CD4-positive, alpha-beta T cell (primary cell): ENCODE measurements around the gene ZNF593. TPM values are rescaled to one million over a fixed set of nuclear protein-coding genes. Genes with fewer than 3 reads are reported as not detected.

Experiments
- ATAC-seq: fragments of 200-7000 bp; cut with Tn5 transposase; one replicate; pipeline ENCODE4 v1.10.0; 2022; ENCODE audit warnings: mild to moderate bottlenecking; ENCODE audit not compliant: poor library complexity
- CTCF ChIA-PET: fragments of 350-600 bp; sonication (Branson Sonifier 250); formaldehyde crosslinking; loops from one replicate; lab custom pipeline; 2021; ENCODE audit warnings: antibody characterized with exemption, inconsistent platforms; lab: Charles Lee
- POLR2A ChIA-PET: fragments of 350-600 bp; sonication (Branson Sonifier 250); formaldehyde crosslinking; loops from one replicate; lab custom pipeline; 2021; ENCODE audit warnings: antibody characterized with exemption, inconsistent platforms; lab: Charles Lee
- DNase-seq, 14 experiments: peaks; one replicate each; pipeline ENCODE4 v3.0.0-alpha.2; 2013 to 2020; ENCODE audit warnings: mixed read lengths in 2 of 14
- H3K27ac ChIP-seq, 2 donors: one replicate each; pipeline versions ENCODE4 v1.5.1 to v1.7.0; 2013; ENCODE audit warnings: low read length in 2 of 2, low read depth in 1 of 2, mild to moderate bottlenecking in 1 of 2
- H3K27me3 ChIP-seq, 2 experiments: 1 replicate in 1 of 2; 2 replicates in 1 of 2; pipeline versions ENCODE4 v1.6.1 to v1.7.0; 2013; ENCODE audit warnings: low read length in 2 of 2, control low read depth in 1 of 2, mild to moderate bottlenecking in 1 of 2, moderate library complexity in 1 of 2; ENCODE audit not compliant: insufficient read depth in 2 of 2, control insufficient read depth in 1 of 2
- H3K36me3 ChIP-seq: one replicate; pipeline ENCODE4 v1.6.1; 2013; ENCODE audit warnings: low read length, control low read depth; ENCODE audit not compliant: insufficient read depth
- H3K4me1 ChIP-seq: one replicate; pipeline ENCODE4 v1.6.1; 2013; ENCODE audit warnings: low read length, control low read depth; ENCODE audit not compliant: insufficient read depth
- H3K4me3 ChIP-seq: one replicate; pipeline ENCODE4 v1.5.1; 2013; ENCODE audit warnings: mild to moderate bottlenecking, low read length, moderate library complexity
- H3K9me3 ChIP-seq, 2 experiments: 1 replicate in 1 of 2; 2 replicates in 1 of 2; pipeline versions ENCODE4 v1.6.1 to v1.7.0; 2013; ENCODE audit warnings: low read length in 2 of 2, mild to moderate bottlenecking in 2 of 2, control low read depth in 1 of 2, moderate library complexity in 1 of 2; ENCODE audit not compliant: control insufficient read depth in 1 of 2, insufficient read depth in 1 of 2
- H3K27ac Mint-ChIP-seq: one replicate; pipeline ENCODE4 v1.8.0; 2020; ENCODE audit warnings: mixed read lengths
- H3K27me3 Mint-ChIP-seq: one replicate; pipeline ENCODE4 v1.8.0; 2021; ENCODE audit warnings: mixed read lengths
- H3K36me3 Mint-ChIP-seq: one replicate; pipeline ENCODE4 v1.8.0; 2021; ENCODE audit warnings: low read depth, mixed read lengths
- H3K4me1 Mint-ChIP-seq: one replicate; pipeline ENCODE4 v1.8.0; 2021; ENCODE audit warnings: low read depth, mixed read lengths
- H3K4me3 Mint-ChIP-seq: one replicate; pipeline ENCODE4 v1.8.0; 2020; ENCODE audit warnings: mild to moderate bottlenecking, mixed read lengths
- H3K9me3 Mint-ChIP-seq: one replicate; pipeline ENCODE4 v1.8.0; 2020; ENCODE audit warnings: mixed read lengths
- intact Hi-C, 2 experiments: fragments of 100-400 bp; cut with DNase I in 1 of 2; cut with micrococcal nuclease in 1 of 2; formaldehyde crosslinking; loops; one replicate each; pipeline versions ENCODE4 v1.15.1 to v1.9.0; 2023 to 2025; cut with DNase I, micrococcal nuclease
- total RNA-seq, 174 experiments: library from RNA in 2 of 174; stranded (reverse) in 2 of 174; gene quantifications; one replicate each; pipeline ENCODE4 v1.2.3 and lab custom pipeline; 2021 to 2026
- TF ChIP-seq, protein P1 (sequence below): fragments of 200-600 bp; IDR thresholded peaks from one replicate; pipeline ENCODE4 v1.8.0; 2022; ENCODE audit warnings: antibody characterized with exemption, mild to moderate bottlenecking

The ZNF593 gene
- total RNA-seq, 2 experiments from 2014 or later: 5.0 to 6.6 TPM

DNA sequence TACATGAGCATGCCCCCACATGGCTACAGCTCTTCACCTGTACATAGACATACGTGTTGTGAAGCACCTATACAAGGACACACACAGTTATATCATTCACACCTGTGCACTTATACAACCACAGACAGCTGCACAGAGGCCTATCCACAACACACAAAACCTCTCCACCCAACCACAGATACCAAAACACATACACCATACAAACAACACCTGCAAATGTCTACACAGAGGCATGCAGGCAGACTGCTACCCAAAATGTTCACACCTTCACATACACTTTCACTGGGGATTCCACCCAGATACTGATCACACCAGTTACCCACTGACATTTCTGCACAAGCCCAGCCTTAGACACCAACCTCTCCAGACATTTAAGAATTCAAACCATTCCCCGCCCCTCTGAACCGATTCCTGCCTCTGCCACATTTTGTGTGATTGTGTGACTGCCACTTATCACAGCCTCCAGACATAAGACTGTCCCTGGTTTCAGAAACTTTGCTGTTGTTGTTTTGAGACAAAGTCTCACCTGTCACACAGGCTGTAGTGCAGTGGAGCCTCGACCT is 2.9 kb upstream of the ZNF593 start:
- ATAC-seq (no peak), DNase-seq (no peak)
- Histone ChIP-seq H3K27ac (no peak overlapping the region), H3K4me3 (no peak overlapping the region), H3K36me3 (no peaks in the 10 kb centered on the region), H3K9me3 (no peaks in the 10 kb centered on the region), H3K4me1 (peaks cover 45% of the 10 kb centered on the region), H3K27me3 (peaks cover 13 to 15% of the 10 kb centered on the region in 2 experiments)
- no peak overlapping the region for H3K27ac Mint-ChIP-seq
- ChIA-PET CTCF (no interaction called here), POLR2A (no interaction called here)
- peak overlapping the region; percentile 8 for H3K4me3 Mint-ChIP-seq
- H3K9me3 Mint-ChIP-seq: no peaks in the 10 kb centered on the region
- intact Hi-C loops: loop anchor here in 1 of 2 experiments (5.0 to 10.0 kb wide), 3 partner anchors 156 to 228 kb away; no protein-coding TSS in a partner anchor
- H3K36me3 Mint-ChIP-seq: no peaks in the 10 kb centered on the region
- TF ChIP-seq, protein P1, sequence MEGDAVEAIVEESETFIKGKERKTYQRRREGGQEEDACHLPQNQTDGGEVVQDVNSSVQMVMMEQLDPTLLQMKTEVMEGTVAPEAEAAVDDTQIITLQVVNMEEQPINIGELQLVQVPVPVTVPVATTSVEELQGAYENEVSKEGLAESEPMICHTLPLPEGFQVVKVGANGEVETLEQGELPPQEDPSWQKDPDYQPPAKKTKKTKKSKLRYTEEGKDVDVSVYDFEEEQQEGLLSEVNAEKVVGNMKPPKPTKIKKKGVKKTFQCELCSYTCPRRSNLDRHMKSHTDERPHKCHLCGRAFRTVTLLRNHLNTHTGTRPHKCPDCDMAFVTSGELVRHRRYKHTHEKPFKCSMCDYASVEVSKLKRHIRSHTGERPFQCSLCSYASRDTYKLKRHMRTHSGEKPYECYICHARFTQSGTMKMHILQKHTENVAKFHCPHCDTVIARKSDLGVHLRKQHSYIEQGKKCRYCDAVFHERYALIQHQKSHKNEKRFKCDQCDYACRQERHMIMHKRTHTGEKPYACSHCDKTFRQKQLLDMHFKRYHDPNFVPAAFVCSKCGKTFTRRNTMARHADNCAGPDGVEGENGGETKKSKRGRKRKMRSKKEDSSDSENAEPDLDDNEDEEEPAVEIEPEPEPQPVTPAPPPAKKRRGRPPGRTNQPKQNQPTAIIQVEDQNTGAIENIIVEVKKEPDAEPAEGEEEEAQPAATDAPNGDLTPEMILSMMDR: no peak
- H3K27me3 Mint-ChIP-seq: peaks cover 11% of the 10 kb centered on the region
- H3K4me1 Mint-ChIP-seq: peaks cover 17% of the 10 kb centered on the region

DNA sequence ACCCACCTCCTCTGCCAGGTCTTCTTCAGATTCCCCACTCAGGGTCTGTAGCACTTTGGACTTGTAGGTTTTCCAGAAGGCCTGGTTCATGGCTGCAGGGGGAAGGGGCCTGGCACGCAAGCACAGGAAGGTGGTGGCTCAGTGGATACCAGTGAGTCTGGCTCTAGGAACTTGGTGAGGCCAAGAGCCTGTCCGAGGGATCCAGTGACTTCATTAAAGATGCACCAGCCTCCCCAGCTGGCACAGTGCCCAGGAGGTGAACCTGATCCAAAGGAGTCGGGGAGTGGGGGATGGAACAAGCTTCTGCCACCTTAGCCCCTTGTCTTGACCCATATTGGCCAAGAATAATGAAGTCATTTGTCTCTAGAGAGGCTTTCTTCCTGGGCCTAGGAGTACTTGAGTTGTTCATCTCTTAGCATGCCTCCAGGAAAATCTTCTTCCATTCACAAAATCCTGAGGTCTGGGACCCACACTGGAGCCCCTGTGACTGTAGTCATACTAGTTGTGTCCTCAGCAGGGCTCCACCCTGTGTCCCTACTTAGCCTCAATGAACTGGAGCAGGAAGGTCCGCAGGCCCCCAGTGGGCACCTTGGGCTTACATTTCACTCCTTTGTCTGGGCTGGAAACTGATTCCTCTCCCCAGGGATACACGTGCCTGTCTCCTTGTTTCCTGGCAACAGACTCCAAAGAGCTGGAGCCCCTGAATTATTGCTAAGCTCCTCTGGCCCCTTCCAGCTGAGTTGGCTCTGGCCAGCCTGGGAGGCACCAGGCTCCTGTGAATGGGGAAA is 1.1 kb upstream of the ZNF593 start, which contains the start of gene C1orf232:
C1orf232 (minus strand) TSS at position 554 of the 788 bp plus-strand sequence; CDS start at position 90, 464 bp downstream.
- peak within 1 kb of the TSS; percentile 58 to 71 for H3K27ac ChIP-seq
- no peaks in the 10 kb centered on the region for H3K36me3 ChIP-seq
- peaks cover 12% of the 10 kb centered on the region for H3K4me1 Mint-ChIP-seq
- peaks cover 3% of the 10 kb centered on the region for H3K27me3 Mint-ChIP-seq
- ATAC-seq: no peak
- H3K4me1 ChIP-seq: peaks cover 36% of the 10 kb centered on the region
- ChIA-PET CTCF (interaction anchor here (1.5 to 2.9 kb wide), 3 partner anchors 43 to 66 kb away, joined by 5 to 50 read pairs (median 6); partner anchors contain the start of gene CEP85), POLR2A (interaction anchor here (1.1 kb wide), 1 partner anchor 150 kb away, joined by 3 read pairs; no protein-coding TSS in a partner anchor)
- DNase-seq: peak in 1 of 14 experiments; percentile 19
- TF ChIP-seq, protein P1: no peak
- intact Hi-C loops: loop anchor here (1.0 to 10.0 kb wide), 6 partner anchors 65 to 226 kb away; partner anchors contain the start of gene CEP85 (in 1 of the 2)
- no peaks in the 10 kb centered on the region for H3K9me3 Mint-ChIP-seq
- H3K27ac Mint-ChIP-seq: peak within 1 kb of the TSS; percentile 61
- H3K4me3 ChIP-seq: peak within 1 kb of the TSS; percentile 85
- H3K4me3 Mint-ChIP-seq: peak within 1 kb of the TSS; percentile 90
- H3K9me3 ChIP-seq: no peaks in the 10 kb centered on the region
- H3K27me3 ChIP-seq: peaks cover 1 to 5% of the 10 kb centered on the region in 2 experiments
- no peaks in the 10 kb centered on the region for H3K36me3 Mint-ChIP-seq

GRCh38 chr1:26169198-26169554 is 532 bp upstream of the ZNF593 start:
- POLR2A ChIA-PET: interaction anchor here (0.6 to 1.8 kb wide), 9 partner anchors 12 to 263 kb away, joined by 3 to 36 read pairs (median 4); partner anchors contain the start of genes CEP85 and DHDDS

More at GRCh38 chr1:26169198-26169554, 532 bp upstream of the ZNF593 start:
- DNase-seq: no peak
- peak overlapping the region; percentile 85 for H3K4me3 ChIP-seq
- no peaks in the 10 kb centered on the region for H3K36me3 Mint-ChIP-seq
- no peak for ATAC-seq
- no peaks in the 10 kb centered on the region for H3K36me3 ChIP-seq
- H3K4me3 Mint-ChIP-seq: peak overlapping the region; percentile 90
- CTCF ChIA-PET: interaction anchor here (0.6 to 2.9 kb wide), 27 partner anchors 12 to 1889 kb away, joined by 3 to 50 read pairs (median 3); partner anchors contain the start of genes CATSPER4, CD52 and CEP85
- TF ChIP-seq, protein P1: no peak
- H3K4me1 Mint-ChIP-seq: peaks cover 12% of the 10 kb centered on the region
- H3K9me3 Mint-ChIP-seq: no peaks in the 10 kb centered on the region
- intact Hi-C loops: loop anchor here (1.0 to 10.0 kb wide), 6 partner anchors 64 to 226 kb away; partner anchors contain the start of gene CEP85 (in 1 of the 2)
- no peaks in the 10 kb centered on the region for H3K27me3 ChIP-seq
- no peaks in the 10 kb centered on the region for H3K9me3 ChIP-seq
- no peaks in the 10 kb centered on the region for H3K27me3 Mint-ChIP-seq
- H3K27ac Mint-ChIP-seq: peak overlapping the region; percentile 61
- H3K27ac ChIP-seq: peak overlapping the region in 1 of 2 donors; percentile 71
- peaks cover 31% of the 10 kb centered on the region for H3K4me1 ChIP-seq
